SK-N-DZ (cell line): ENCODE results near the gene GIPC2.

Experiments used
- DNase-seq: peaks from one replicate; pipeline ENCODE4 v3.0.0-alpha.2; 2015; ENCODE audit warnings: low spot score

GIPC2 gene

GRCh38 chr1:78035121-78035520 is 10.6 kb upstream of the GIPC2 start:
- no peak for DNase-seq

GRCh38 chr1:78036450-78036849 is 9.3 kb upstream of the GIPC2 start:
- DNase-seq: no peak

GRCh38 chr1:78038071-78038470 is 7.7 kb upstream of the GIPC2 start:
- no peak for DNase-seq

- DNase-seq: no peak
These were observed 7.3 kb upstream of the GIPC2 start for GRCh38 chr1:78038491-78038939.

- DNase-seq: no peak
These were observed 5.2 kb upstream of the GIPC2 start for GRCh38 chr1:78040484-78041089.

- no peak for DNase-seq
These were observed 2.3 kb upstream of the GIPC2 start for GRCh38 chr1:78043436-78043835.

GRCh38 chr1:78044796-78045562 is 787 bp upstream of the GIPC2 start:
- DNase-seq: no peak

- no peak for DNase-seq
These were observed 222 bp upstream of the GIPC2 start for GRCh38 chr1:78045563-78045925.

GRCh38 chr1:78047106-78047505 is 1.3 kb downstream of the GIPC2 start:
- DNase-seq: no peak

- no peak for DNase-seq
These were observed 1.9 kb downstream of the GIPC2 start for GRCh38 chr1:78047631-78048030.

GRCh38 chr1:78048446-78048845 is 2.7 kb downstream of the GIPC2 start:
- no peak for DNase-seq

- no peak for DNase-seq
These were observed 3.6 kb downstream of the GIPC2 start for GRCh38 chr1:78049396-78049795.

- DNase-seq: no peak
These were observed 5.2 kb downstream of the GIPC2 start for GRCh38 chr1:78051005-78051404.

- no peak for DNase-seq
These were observed 7.1 kb downstream of the GIPC2 start for GRCh38 chr1:78052685-78053405.

GRCh38 chr1:78053498-78053897 is 7.7 kb downstream of the GIPC2 start:
- no peak for DNase-seq

- no peak for DNase-seq
These were observed 8.8 kb downstream of the GIPC2 start for GRCh38 chr1:78054559-78054958.

GRCh38 chr1:78054972-78055371 is 9.2 kb downstream of the GIPC2 start:
- DNase-seq: no peak

- DNase-seq: no peak
These were observed 9.9 kb downstream of the GIPC2 start for GRCh38 chr1:78055565-78056132.

- DNase-seq: no peak
These were observed 12.9 kb downstream of the GIPC2 start for GRCh38 chr1:78058670-78059069.

- DNase-seq: no peak
These were observed 15.2 kb downstream of the GIPC2 start for GRCh38 chr1:78060857-78061563.

- DNase-seq: no peak
These were observed 16.2 kb downstream of the GIPC2 start for GRCh38 chr1:78061825-78062523.
